LNCaP clone FGC (cell line): ENCODE results near the gene EHD3.

Experiments used
- DNase-seq: peaks from one replicate; pipeline ENCODE4 v3.0.0-alpha.2; 2011; ENCODE audit warnings: low read depth
- H3K4me3 ChIP-seq: 2 replicates; pipeline ENCODE4 v1.5.1; 2011; ENCODE audit warnings: mild to moderate bottlenecking, low read depth, low read length, control low read depth
- CTCF ChIP-seq: IDR thresholded peaks from 2 replicates; pipeline ENCODE4 v1.5.1; 2012; ENCODE audit warnings: mild to moderate bottlenecking; ENCODE audit not compliant: control insufficient read depth, insufficient read depth; ENCODE audit errors: extremely low read depth

The EHD3 gene

GRCh38 chr2:31233231-31233630 is 721 bp upstream of the EHD3 start:
- no peak for TF ChIP-seq CTCF
- H3K4me3 ChIP-seq: peak overlapping the region; percentile 73
- DNase-seq: no peak

GRCh38 chr2:31234683-31235503 is 941 bp downstream of the EHD3 start:
- no peak for DNase-seq
- H3K4me3 ChIP-seq: peak overlapping the region; percentile 73
- no peak for TF ChIP-seq CTCF

- no peak for TF ChIP-seq CTCF
- H3K4me3 ChIP-seq: no peak overlapping the region
- no peak for DNase-seq
These were observed 1.6 kb downstream of the EHD3 start for GRCh38 chr2:31235504-31235902.

GRCh38 chr2:31236433-31237205 is 2.7 kb downstream of the EHD3 start:
- no peak overlapping the region for H3K4me3 ChIP-seq
- DNase-seq: no peak
- no peak for TF ChIP-seq CTCF

- no peak overlapping the region for H3K4me3 ChIP-seq
- no peak for TF ChIP-seq CTCF
These were observed 3.5 kb downstream of the EHD3 start for GRCh38 chr2:31237348-31238017.

GRCh38 chr2:31238126-31238905 is 4.4 kb downstream of the EHD3 start:
- no peak for DNase-seq
- no peak for TF ChIP-seq CTCF
- no peak overlapping the region for H3K4me3 ChIP-seq

More at GRCh38 chr2:31237348-31238017, 3.5 kb downstream of the EHD3 start:
- DNase-seq: no peak
